ENCODE measurements around the gene MYPN.

DNA sequence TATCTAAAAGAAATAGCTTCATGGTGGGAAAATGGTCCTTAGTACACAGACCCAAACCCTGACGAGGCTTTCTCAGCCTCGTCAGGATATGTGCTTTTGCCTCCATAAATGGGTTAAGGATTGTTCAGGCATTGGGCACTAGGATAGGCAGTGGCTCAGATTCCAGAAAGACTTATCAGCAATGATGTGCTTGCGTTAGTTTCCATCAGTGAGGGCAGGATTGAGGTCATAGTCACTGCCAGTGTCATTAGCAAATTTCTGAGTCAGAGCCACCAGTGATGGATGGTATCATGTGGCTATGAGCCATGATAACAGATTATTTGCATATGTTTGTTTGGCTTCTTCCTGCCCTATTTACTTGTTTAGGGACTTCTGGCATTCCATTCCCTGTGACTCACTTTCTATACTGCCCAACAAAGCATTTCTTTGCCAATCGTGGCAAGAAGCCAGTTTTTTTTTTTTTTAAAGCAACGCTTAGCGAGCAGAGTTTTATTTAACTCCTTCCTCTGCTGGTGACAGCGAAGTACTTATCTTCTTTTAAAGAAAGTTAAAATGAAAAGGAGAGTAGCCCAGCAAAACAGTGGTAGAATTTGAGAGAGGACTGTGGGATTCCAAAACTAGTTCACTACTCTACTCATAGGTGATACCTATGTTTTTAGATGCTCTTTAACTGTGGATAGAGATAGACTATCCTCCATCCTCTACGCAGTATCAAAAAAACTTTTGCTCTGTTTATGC, 44.4 kb downstream of the MYPN start:
- TF ChIP-seq POLR2A (IDR thresholded peaks at IDR 0.05): no peak
- TF ChIP-seq, protein P1, sequence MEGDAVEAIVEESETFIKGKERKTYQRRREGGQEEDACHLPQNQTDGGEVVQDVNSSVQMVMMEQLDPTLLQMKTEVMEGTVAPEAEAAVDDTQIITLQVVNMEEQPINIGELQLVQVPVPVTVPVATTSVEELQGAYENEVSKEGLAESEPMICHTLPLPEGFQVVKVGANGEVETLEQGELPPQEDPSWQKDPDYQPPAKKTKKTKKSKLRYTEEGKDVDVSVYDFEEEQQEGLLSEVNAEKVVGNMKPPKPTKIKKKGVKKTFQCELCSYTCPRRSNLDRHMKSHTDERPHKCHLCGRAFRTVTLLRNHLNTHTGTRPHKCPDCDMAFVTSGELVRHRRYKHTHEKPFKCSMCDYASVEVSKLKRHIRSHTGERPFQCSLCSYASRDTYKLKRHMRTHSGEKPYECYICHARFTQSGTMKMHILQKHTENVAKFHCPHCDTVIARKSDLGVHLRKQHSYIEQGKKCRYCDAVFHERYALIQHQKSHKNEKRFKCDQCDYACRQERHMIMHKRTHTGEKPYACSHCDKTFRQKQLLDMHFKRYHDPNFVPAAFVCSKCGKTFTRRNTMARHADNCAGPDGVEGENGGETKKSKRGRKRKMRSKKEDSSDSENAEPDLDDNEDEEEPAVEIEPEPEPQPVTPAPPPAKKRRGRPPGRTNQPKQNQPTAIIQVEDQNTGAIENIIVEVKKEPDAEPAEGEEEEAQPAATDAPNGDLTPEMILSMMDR (IDR thresholded peaks at IDR 0.05): no peak
- TF ChIP-seq POLR2AphosphoS5 (IDR thresholded peaks at IDR 0.05): peak in 2 of 3 donors; percentile 41 to 74

All from suprapubic skin (tissue), 4 donors.